ENCODE results near the gene LHFPL5. TPM values are rescaled to one million over a fixed set of nuclear protein-coding genes. Genes with fewer than 3 reads are reported as not detected.

The LHFPL5 gene
- total and polyA plus RNA-seq, 2 of the 8 experiments (the other 6 are each of a cell fraction or from before 2014, with no cell fraction given) = 0.03 TPM; not detected in 1

DNA sequence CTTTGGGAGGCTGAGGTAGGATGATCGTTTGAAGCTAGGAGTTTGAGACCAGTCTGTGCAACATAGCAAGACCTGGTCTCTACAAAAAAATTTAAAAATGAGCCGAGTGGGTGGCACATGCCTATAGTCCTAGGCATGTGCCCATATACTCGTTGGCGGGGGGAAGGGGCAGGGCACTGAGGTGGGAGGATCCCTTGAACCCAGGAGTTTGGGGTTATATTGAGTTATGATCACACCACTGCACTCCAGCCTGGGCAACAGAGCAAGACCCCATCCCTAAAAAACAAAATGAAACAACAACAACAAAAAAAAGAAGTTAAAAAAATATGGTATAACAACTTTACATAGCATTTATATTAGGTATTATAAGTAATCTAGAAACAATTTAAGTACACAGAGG, 47.8 kb downstream of the LHFPL5 start:
- Histone ChIP-seq H2BK12ac (ENCODE audit: low read depth, low read length) (no peak overlapping the region), H4K8ac (ENCODE audit: extremely low read depth, insufficient read depth, low read length) (no peak overlapping the region), H3K27ac (ENCODE audit: low read depth, low read length) (no peak overlapping the region), H3K56ac (replicated peaks; ENCODE audit: insufficient read length, low read depth, low read length) (no peak overlapping the region), H3K14ac (ENCODE audit: insufficient read length) (no peak overlapping the region), H3K79me1 (ENCODE audit: low read depth, low read length) (no peaks in the 10 kb centered on the region), H2BK5ac (ENCODE audit: low read depth, low read length) (no peak overlapping the region), H3K36me3 (ENCODE audit: control insufficient read depth in 2 of 4, insufficient read depth in 4 of 4, low read length in 3 of 4) (peaks cover 10 to 77% (median 46%) of the 10 kb centered on the region in 4 experiments), H2BK120ac (replicated peaks; ENCODE audit: low read depth, low read length) (no peak overlapping the region), H3K23ac (ENCODE audit: insufficient read length) (no peak overlapping the region), H3K9ac (replicated peaks in 1 of 4; ENCODE audit: extremely low read depth in 1 of 4, low read depth in 3 of 4, low read length in 3 of 4) (no peak overlapping the region), H3K18ac (ENCODE audit: extremely low read depth, low read length) (no peak overlapping the region), H4K20me1 (replicated peaks in 1 of 2; ENCODE audit: control insufficient read depth in 1 of 2, insufficient read depth in 2 of 2, low read length in 2 of 2) (no peaks in the 10 kb centered on the region), H3K4ac (replicated peaks; ENCODE audit: insufficient read length, low read depth, low read length) (no peak overlapping the region), H3K9me3 (ENCODE audit: insufficient read depth in 2 of 2, low read depth in 1 of 2, low read length in 1 of 2) (no peaks in the 10 kb centered on the region; a peak in 2 of 4 replicates), H3K23me2 (ENCODE audit: low read depth, low read length) (no peaks in the 10 kb centered on the region; the same call in 1 of the 2 replicates), H2AK5ac (ENCODE audit: low read depth, low read length) (no peak overlapping the region), H4K91ac (replicated peaks; ENCODE audit: insufficient read length, low read length) (no peak overlapping the region), H2BK20ac (ENCODE audit: low read length) (no peak overlapping the region), H4K5ac (ENCODE audit: insufficient read length, low read depth, low read length) (no peak overlapping the region), H3K27me3 (replicated peaks in 1 of 4; ENCODE audit: control insufficient read depth in 3 of 4, extremely low read depth in 1 of 4, insufficient read depth in 3 of 4, low read length in 3 of 4) (no peaks in the 10 kb centered on the region), H2AFZ (ENCODE audit: low read length) (no peak overlapping the region), H2BK15ac (ENCODE audit: low read length) (no peak overlapping the region), H3K4me1 (replicated peaks in 1 of 4; ENCODE audit: control insufficient read depth in 3 of 4, insufficient read depth in 4 of 4, low read length in 3 of 4) (no peaks in the 10 kb centered on the region), H3K4me2 (ENCODE audit: insufficient read depth in 1 of 2, low read depth in 2 of 2, low read length in 2 of 2) (no peak overlapping the region), H3K4me3 (ENCODE audit: extremely low read depth in 1 of 4, insufficient read depth in 2 of 4, low read depth in 3 of 4, low read length in 4 of 4) (no peak overlapping the region), H3K79me2 (ENCODE audit: control insufficient read depth in 1 of 2, insufficient read depth in 2 of 2, low read length in 2 of 2) (no peaks in the 10 kb centered on the region)
- FAIRE-seq (no peak), DNase-seq (ENCODE audit: low read depth in 1 of 2, low spot score in 2 of 2) (no peak)
- no peak for TF ChIP-seq NRF1 (IDR thresholded peaks at IDR 0.05; ENCODE audit: low read depth, low read length)
- TF ChIP-seq BRCA1 (IDR thresholded peaks at IDR 0.05; ENCODE audit: low read depth, low read length) = no peak
- no peak for TF ChIP-seq CTBP2 (IDR thresholded peaks at IDR 0.05; ENCODE audit: borderline replicate concordance, insufficient read depth, insufficient read length, low read length)
- TF ChIP-seq CBX5 (IDR thresholded peaks at IDR 0.05; ENCODE audit: low read depth, low read length) = no peak
- no peak for TF ChIP-seq ZNF274 (IDR thresholded peaks at IDR 0.05; ENCODE audit: borderline replicate concordance, extremely low read depth, low read length)
- TF ChIP-seq, protein P1, sequence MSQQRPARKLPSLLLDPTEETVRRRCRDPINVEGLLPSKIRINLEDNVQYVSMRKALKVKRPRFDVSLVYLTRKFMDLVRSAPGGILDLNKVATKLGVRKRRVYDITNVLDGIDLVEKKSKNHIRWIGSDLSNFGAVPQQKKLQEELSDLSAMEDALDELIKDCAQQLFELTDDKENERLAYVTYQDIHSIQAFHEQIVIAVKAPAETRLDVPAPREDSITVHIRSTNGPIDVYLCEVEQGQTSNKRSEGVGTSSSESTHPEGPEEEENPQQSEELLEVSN (IDR thresholded peaks at IDR 0.05) = no peak
- no peak for TF ChIP-seq RAD21 (IDR thresholded peaks at IDR 0.05 in 1 of 2, conservative IDR thresholded peaks at IDR 0.05 in 1 of 2; ENCODE audit: low read depth in 2 of 2, low read length in 2 of 2)
- no peak for TF ChIP-seq TAF7 (optimal IDR thresholded peaks at IDR 0.05; ENCODE audit: borderline replicate concordance, low read depth, low read length)
- no peak for TF ChIP-seq SUZ12 (IDR thresholded peaks at IDR 0.05; ENCODE audit: low read length)
- CTCF ChIA-PET (ENCODE audit: partially characterized antibody) = no interaction called here
- POLR2A ChIA-PET (ENCODE audit: partially characterized antibody) = interaction anchor here (1.4 kb wide), 1 partner anchor 9 kb away, joined by 4 read pairs; no protein-coding TSS in a partner anchor
- WGBS, 2 experiments (ENCODE audit: extremely low coverage in 1 of 2, insufficient coverage in 1 of 2, insufficient read length in 1 of 2, insufficient replicate concordance in 2 of 2, low coverage in 1 of 2, low lambda C conversion rate in 2 of 2, missing lambda C conversion rate in 1 of 2) = 78% methylated on average over 4 of the region's 4 CpGs; no CpG with 5 or more reads in 1 of the 2 experiments

Measured in H1 (cell line).